Type B pancreatic cell (in vitro differentiated cells): ENCODE measurements around the gene MED12. TPM values are rescaled to one million over a fixed set of nuclear protein-coding genes. Genes with fewer than 3 reads are reported as not detected.

Experiments used
- DNase-seq: peaks from one replicate; pipeline ENCODE4 v3.0.0; 2021; ENCODE audit warnings: mixed read lengths; ENCODE audit not compliant: unreplicated experiment; ENCODE audit errors: extremely low spot score
- H3K27ac Mint-ChIP-seq: 2 replicates; pipeline ENCODE4 v1.8.0; 2021; ENCODE audit warnings: mild to moderate bottlenecking, mixed read lengths
- H3K27me3 Mint-ChIP-seq: 2 replicates; pipeline ENCODE4 v1.8.0; 2021; ENCODE audit warnings: mixed read lengths
- H3K36me3 Mint-ChIP-seq: 2 replicates; pipeline ENCODE4 v1.8.0; 2021; ENCODE audit warnings: mixed read lengths
- H3K4me1 Mint-ChIP-seq: one replicate; pipeline ENCODE4 v1.8.0; 2021; ENCODE audit warnings: mixed read lengths; ENCODE audit not compliant: unreplicated experiment
- H3K4me3 Mint-ChIP-seq: 2 replicates; pipeline ENCODE4 v1.8.0; 2021; ENCODE audit warnings: mild to moderate bottlenecking, mixed read lengths
- H3K9me3 Mint-ChIP-seq: 2 replicates; pipeline ENCODE4 v1.8.0; 2021; ENCODE audit warnings: mixed read lengths
- total RNA-seq: library from RNA; stranded (reverse); gene quantifications from 2 replicates; pipeline ENCODE4 v1.2.1, GENCODE V29; 2021; ENCODE audit warnings: low replicate concordance
- TF ChIP-seq, protein P1 (sequence below): fragments of 200-600 bp; sonication (generic); conservative IDR thresholded peaks from 2 replicates; pipeline ENCODE4 v1.5.0; 2021; ENCODE audit warnings: antibody characterized with exemption, mild to moderate bottlenecking

MED12 gene
- total RNA-seq, 1 donor from 2014 or later, result 77.2 TPM

DNA sequence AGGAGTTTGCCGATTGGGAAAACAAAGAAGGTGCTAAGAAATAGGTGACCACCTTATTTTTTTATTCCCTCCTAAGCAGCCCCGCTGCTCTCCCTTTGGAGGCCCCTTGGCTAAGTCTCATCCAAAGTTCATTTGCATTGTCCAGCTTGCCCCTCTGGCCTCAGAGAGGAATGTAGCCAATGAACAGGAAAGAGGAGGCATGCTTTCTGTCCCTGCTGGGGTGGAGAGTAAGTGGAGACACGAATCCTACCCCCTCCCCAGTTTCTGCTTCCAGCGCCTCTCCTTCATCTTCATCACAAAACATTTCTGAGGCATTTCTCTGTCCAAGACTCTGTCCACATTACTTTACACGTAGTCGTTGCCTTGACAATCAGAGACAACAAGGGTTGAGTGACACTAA lies 64.9 kb downstream of the MED12 start:
- no peak for DNase-seq
- Mint-ChIP-seq H3K36me3 (no peaks in the 10 kb centered on the region), H3K4me3 (no peak overlapping the region), H3K27ac (peak overlapping the region; percentile 97), H3K27me3 (no peaks in the 10 kb centered on the region), H3K9me3 (no peaks in the 10 kb centered on the region), H3K4me1 (peaks cover 20% of the 10 kb centered on the region)
- TF ChIP-seq, protein P1, sequence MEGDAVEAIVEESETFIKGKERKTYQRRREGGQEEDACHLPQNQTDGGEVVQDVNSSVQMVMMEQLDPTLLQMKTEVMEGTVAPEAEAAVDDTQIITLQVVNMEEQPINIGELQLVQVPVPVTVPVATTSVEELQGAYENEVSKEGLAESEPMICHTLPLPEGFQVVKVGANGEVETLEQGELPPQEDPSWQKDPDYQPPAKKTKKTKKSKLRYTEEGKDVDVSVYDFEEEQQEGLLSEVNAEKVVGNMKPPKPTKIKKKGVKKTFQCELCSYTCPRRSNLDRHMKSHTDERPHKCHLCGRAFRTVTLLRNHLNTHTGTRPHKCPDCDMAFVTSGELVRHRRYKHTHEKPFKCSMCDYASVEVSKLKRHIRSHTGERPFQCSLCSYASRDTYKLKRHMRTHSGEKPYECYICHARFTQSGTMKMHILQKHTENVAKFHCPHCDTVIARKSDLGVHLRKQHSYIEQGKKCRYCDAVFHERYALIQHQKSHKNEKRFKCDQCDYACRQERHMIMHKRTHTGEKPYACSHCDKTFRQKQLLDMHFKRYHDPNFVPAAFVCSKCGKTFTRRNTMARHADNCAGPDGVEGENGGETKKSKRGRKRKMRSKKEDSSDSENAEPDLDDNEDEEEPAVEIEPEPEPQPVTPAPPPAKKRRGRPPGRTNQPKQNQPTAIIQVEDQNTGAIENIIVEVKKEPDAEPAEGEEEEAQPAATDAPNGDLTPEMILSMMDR, result no peak

DNA sequence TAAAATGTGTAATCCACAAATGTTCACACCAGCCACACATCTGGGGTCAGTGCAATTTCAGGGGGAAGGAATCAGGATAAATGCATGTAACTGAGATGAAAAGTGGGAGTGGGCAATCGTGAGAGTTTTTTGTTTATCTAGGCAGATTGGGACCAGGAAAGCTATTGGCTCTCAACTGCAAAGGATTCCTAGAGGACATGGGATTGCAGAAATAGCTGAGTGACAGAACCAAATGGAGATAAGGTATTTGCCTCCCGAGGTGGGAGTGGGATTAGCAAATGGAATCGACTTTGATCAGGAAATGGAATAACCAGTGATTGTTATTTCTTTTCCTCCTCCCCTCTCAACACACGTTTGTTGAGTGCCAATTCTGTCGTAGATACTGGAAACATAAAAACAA lies 65.7 kb downstream of the MED12 start:
- TF ChIP-seq, protein P1, result no peak
- Mint-ChIP-seq H3K9me3 (no peaks in the 10 kb centered on the region), H3K27ac (peak overlapping the region; percentile 97)

DNA sequence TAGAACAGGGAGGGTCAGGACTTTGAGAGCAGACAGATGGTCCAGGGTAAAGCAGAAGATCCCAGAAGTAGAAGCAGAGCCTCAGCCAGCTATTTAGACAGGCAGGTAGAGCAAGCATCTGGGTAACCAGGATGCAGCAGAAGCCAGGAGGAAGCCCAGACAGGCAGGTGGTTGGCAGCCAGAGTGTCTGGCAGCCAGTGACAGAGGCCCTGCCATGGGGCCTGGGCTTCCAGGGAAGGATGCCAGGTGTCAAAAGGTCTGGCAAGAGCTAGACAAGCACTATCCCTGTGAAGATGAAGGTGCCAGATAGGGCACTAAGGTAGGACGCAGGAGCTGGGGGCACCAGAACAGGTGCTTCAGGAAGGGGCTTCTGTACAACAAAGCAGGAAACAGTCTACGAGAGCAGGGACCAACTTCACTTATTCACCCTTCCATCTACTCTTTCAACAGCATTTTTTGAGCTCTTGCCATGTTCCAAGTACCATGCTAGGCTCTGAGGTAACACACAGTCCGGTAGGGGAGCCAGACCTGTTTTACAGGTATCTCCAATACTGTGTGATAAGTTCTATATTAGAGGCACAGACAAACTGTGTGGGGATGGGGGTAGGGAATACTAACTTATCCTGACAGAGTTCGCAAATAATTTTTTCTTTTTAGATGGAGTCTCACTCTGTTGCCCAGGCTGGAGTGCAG lies 66.6 kb downstream of the MED12 start:
- no peaks in the 10 kb centered on the region for H3K9me3 Mint-ChIP-seq
- DNase-seq, result no peak
- H3K27me3 Mint-ChIP-seq, result no peaks in the 10 kb centered on the region
- no peaks in the 10 kb centered on the region for H3K36me3 Mint-ChIP-seq
- peak overlapping the region; percentile 43 for H3K27ac Mint-ChIP-seq
- H3K4me1 Mint-ChIP-seq, result peaks cover 20% of the 10 kb centered on the region
- no peak overlapping the region for H3K4me3 Mint-ChIP-seq
- TF ChIP-seq, protein P1, result no peak

More for the DNA sequence above, 65.7 kb downstream of the MED12 start:
- Mint-ChIP-seq H3K4me1 (peaks cover 20% of the 10 kb centered on the region), H3K27me3 (no peaks in the 10 kb centered on the region), H3K4me3 (no peak overlapping the region), H3K36me3 (no peaks in the 10 kb centered on the region)
- DNase-seq, result no peak

DNA sequence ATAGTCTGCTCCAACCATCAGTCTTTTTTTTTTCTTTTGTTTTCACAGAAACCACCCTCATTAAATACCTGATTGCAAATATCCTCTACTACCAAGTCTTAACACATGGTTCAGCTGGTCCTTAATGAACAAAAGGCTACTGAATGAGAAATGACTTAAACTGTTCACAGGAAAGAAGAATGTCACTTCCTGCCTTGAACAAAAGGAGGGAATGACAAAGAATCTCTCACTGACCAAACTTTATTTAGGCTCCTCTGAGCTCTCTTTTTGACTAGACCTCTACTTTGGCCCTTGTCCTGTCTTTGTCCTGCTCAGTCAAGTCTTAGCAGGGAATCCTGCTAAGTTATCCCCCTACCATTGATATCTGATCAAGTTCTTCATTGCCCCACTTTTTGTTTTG lies 72.9 kb downstream of the MED12 start:
- TF ChIP-seq, protein P1, result no peak
- no peaks in the 10 kb centered on the region for H3K9me3 Mint-ChIP-seq

More for the DNA sequence above, 72.9 kb downstream of the MED12 start:
- no peak for DNase-seq
- H3K36me3 Mint-ChIP-seq, result no peaks in the 10 kb centered on the region
- H3K4me3 Mint-ChIP-seq, result no peak overlapping the region
- no peak overlapping the region for H3K27ac Mint-ChIP-seq
- no peaks in the 10 kb centered on the region for H3K27me3 Mint-ChIP-seq
- H3K4me1 Mint-ChIP-seq, result no peaks in the 10 kb centered on the region

Other genes with a start within 250 kb of the MED12 start
- 0.12 TPM in 1 of 2 replicates, not detected in the other for gene TEX11, start 209.9 kb upstream of the MED12 start, total RNA-seq
- gene SLC7A3, start 187.5 kb upstream of the MED12 start, total RNA-seq, result 1.2 and 9.3 TPM in 2 replicates
- 67.0 and 79.3 TPM in 2 replicates for gene SNX12, start 50.3 kb upstream of the MED12 start, total RNA-seq
- gene FOXO4, start 22.7 kb upstream of the MED12 start, total RNA-seq, result 18.8 and 34.1 TPM in 2 replicates
- gene CXorf65, start 11.9 kb upstream of the MED12 start, total RNA-seq, result not detected in 2 replicates
- gene IL2RG, start 7.0 kb upstream of the MED12 start, total RNA-seq, result 1.5 and 5.2 TPM in 2 replicates
- 0.86 and 17.9 TPM in 2 replicates for gene NLGN3, start 26.2 kb downstream of the MED12 start, total RNA-seq
- 3.9 and 15.3 TPM in 2 replicates for gene GJB1, start 104.6 kb downstream of the MED12 start, total RNA-seq
- gene ZMYM3, start 135.5 kb downstream of the MED12 start, total RNA-seq, result 34.9 and 67.8 TPM in 2 replicates
- 428 and 634 TPM in 2 replicates for gene NONO, start 165.0 kb downstream of the MED12 start, total RNA-seq
- gene ITGB1BP2, start 183.2 kb downstream of the MED12 start, total RNA-seq, result 1.7 and 3.6 TPM in 2 replicates
- gene TAF1, start 247.8 kb downstream of the MED12 start, total RNA-seq, result 27.9 and 34.8 TPM in 2 replicates